ENCODE measurements around the gene RAB40C.

RAB40C gene

GRCh38 chr16:676913-677312, 87.0 kb downstream of the RAB40C start:
- Histone ChIP-seq H3K27me3 (ENCODE audit: insufficient read depth, poor library complexity, severe bottlenecking) (no peaks in the 10 kb centered on the region), H3K27ac (replicated peaks) (no peak overlapping the region), H3K4me3 (replicated peaks; ENCODE audit: insufficient read depth, low read length) (no peak overlapping the region)
- TF ChIP-seq GABPA (IDR thresholded peaks at IDR 0.05; ENCODE audit: low read depth) (no peak), SPI1 (IDR thresholded peaks at IDR 0.05; ENCODE audit: borderline replicate concordance, low read depth) (no peak), POLR2AphosphoS5 (IDR thresholded peaks at IDR 0.05; ENCODE audit: low read depth) (no peak)
- TF ChIP-seq, protein P1, sequence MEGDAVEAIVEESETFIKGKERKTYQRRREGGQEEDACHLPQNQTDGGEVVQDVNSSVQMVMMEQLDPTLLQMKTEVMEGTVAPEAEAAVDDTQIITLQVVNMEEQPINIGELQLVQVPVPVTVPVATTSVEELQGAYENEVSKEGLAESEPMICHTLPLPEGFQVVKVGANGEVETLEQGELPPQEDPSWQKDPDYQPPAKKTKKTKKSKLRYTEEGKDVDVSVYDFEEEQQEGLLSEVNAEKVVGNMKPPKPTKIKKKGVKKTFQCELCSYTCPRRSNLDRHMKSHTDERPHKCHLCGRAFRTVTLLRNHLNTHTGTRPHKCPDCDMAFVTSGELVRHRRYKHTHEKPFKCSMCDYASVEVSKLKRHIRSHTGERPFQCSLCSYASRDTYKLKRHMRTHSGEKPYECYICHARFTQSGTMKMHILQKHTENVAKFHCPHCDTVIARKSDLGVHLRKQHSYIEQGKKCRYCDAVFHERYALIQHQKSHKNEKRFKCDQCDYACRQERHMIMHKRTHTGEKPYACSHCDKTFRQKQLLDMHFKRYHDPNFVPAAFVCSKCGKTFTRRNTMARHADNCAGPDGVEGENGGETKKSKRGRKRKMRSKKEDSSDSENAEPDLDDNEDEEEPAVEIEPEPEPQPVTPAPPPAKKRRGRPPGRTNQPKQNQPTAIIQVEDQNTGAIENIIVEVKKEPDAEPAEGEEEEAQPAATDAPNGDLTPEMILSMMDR (IDR thresholded peaks at IDR 0.05; ENCODE audit: insufficient read depth, low read length), result no peak
- no peak for DNase-seq (ENCODE audit: low read depth in 1 of 2, low spot score in 1 of 2)

DNA sequence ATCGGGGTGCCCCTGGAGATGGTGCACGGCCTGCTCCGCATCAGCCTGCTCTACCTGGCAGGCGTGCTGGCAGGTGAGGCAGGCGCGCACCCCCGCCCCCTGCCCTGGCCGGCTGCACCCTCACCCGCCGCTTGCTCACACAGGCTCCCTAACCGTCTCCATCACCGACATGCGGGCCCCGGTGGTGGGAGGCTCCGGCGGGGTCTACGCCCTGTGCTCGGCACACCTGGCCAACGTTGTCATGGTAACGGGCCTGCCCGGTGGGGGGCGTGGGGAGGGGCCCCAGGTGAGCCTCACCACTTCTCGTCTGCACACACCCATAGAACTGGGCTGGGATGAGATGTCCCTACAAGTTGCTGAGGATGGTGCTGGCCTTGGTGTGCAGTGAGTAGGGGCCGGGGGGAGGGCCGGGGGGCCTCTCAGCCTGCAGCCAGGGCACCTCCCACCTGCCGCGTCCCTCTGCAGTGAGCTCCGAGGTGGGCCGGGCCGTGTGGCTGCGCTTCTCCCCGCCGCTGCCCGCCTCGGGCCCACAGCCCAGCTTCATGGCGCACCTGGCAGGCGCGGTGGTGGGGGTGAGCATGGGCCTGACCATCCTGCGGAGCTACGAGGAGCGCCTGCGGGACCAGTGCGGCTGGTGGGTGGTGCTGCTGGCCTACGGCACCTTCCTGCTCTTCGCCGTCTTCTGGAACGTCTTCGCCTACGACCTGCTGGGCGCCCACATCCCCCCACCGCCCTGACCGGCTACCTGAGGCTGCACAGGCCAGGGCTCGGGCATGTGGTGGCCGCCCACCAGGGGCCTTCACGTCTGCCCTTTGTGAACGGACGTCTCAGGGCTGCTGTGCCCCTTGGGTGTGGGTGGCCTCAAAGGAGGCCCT, 87.7 kb downstream of the RAB40C start:
- no peaks in the 10 kb centered on the region for H3K27me3 ChIP-seq (ENCODE audit: insufficient read depth, poor library complexity, severe bottlenecking)
- H3K27ac ChIP-seq (replicated peaks), result no peak overlapping the region
- no peak for DNase-seq (ENCODE audit: low read depth in 1 of 2, low spot score in 1 of 2)
- H3K4me3 ChIP-seq (replicated peaks; ENCODE audit: insufficient read depth, low read length), result no peak overlapping the region
- no peak for TF ChIP-seq POLR2AphosphoS5 (IDR thresholded peaks at IDR 0.05; ENCODE audit: low read depth)
- TF ChIP-seq, protein P2, sequence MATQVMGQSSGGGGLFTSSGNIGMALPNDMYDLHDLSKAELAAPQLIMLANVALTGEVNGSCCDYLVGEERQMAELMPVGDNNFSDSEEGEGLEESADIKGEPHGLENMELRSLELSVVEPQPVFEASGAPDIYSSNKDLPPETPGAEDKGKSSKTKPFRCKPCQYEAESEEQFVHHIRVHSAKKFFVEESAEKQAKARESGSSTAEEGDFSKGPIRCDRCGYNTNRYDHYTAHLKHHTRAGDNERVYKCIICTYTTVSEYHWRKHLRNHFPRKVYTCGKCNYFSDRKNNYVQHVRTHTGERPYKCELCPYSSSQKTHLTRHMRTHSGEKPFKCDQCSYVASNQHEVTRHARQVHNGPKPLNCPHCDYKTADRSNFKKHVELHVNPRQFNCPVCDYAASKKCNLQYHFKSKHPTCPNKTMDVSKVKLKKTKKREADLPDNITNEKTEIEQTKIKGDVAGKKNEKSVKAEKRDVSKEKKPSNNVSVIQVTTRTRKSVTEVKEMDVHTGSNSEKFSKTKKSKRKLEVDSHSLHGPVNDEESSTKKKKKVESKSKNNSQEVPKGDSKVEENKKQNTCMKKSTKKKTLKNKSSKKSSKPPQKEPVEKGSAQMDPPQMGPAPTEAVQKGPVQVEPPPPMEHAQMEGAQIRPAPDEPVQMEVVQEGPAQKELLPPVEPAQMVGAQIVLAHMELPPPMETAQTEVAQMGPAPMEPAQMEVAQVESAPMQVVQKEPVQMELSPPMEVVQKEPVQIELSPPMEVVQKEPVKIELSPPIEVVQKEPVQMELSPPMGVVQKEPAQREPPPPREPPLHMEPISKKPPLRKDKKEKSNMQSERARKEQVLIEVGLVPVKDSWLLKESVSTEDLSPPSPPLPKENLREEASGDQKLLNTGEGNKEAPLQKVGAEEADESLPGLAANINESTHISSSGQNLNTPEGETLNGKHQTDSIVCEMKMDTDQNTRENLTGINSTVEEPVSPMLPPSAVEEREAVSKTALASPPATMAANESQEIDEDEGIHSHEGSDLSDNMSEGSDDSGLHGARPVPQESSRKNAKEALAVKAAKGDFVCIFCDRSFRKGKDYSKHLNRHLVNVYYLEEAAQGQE (IDR thresholded peaks at IDR 0.05; ENCODE audit: insufficient replicate concordance, low read depth), result no peak
- TF ChIP-seq, protein P1 (IDR thresholded peaks at IDR 0.05; ENCODE audit: insufficient read depth, low read length), result no peak
- no peak for TF ChIP-seq SPI1 (IDR thresholded peaks at IDR 0.05; ENCODE audit: borderline replicate concordance, low read depth)
- TF ChIP-seq GABPA (IDR thresholded peaks at IDR 0.05; ENCODE audit: low read depth), result no peak

DNA sequence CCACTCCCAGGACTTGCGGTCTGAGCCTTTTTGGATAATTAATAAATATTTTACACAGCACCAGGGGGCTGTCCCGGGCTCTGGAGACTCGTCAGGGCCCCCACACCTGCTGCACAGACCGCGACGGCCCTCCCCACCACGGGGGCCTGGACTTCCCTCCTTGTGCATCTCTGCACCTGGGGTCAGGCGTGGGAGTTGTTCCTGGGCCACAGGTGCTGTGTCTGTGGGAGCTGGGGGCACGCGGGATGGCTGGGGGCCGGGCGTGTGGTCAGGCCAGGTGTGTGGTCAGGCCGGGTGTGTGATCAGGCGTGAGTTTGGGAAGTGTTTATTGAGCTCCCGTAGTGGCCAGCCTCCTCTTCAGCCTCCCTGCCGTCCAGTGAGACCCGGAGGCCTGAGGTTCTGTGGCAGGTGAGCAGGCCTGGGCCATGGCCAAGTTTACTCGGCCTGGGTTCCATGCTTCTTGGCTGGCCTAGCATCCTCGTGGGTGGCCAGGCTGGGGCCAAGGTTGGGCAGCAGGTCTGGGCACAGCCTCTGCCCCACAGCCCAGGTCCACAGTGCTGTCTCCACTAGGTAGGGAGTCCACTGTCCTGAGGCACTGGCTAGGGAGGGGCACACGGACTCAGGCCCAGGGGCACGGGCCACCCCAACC, 88.5 kb downstream of the RAB40C start:
- no peak for DNase-seq (ENCODE audit: low read depth in 1 of 2, low spot score in 1 of 2)
- Histone ChIP-seq H3K4me3 (replicated peaks; ENCODE audit: insufficient read depth, low read length) (no peak overlapping the region), H3K27ac (replicated peaks) (no peak overlapping the region), H3K27me3 (ENCODE audit: insufficient read depth, poor library complexity, severe bottlenecking) (no peaks in the 10 kb centered on the region)
- TF ChIP-seq POLR2AphosphoS5 (IDR thresholded peaks at IDR 0.05; ENCODE audit: low read depth) (no peak), GABPA (IDR thresholded peaks at IDR 0.05; ENCODE audit: low read depth) (no peak), SPI1 (IDR thresholded peaks at IDR 0.05; ENCODE audit: borderline replicate concordance, low read depth) (no peak)
- TF ChIP-seq, protein P1 (IDR thresholded peaks at IDR 0.05; ENCODE audit: insufficient read depth, low read length), result no peak

Small RNA genes within 50 kb of the gene (microRNA-seq; reads per million reads assigned to microRNA genes)
- 122 reads per million, percentile 72 among the genes with 10 or more reads in this experiment for gene MIR3176

Data from HL-60 (cell line).